ENCODE results near the gene MAN1B1.
A peak's percentile ranks its signal among the peaks of the same experiment; 100 is the strongest.

Gene MAN1B1

GRCh38 chr9:137086531-137087408, at the start of gene MAN1B1:
MAN1B1 (plus strand) TSS chr9:137086985; CDS start chr9:137087000, 15 bp downstream.
- Mint-ChIP-seq H3K27ac (peak within 1 kb of the TSS; percentile 98), H3K36me3 (no peaks in the 10 kb centered on the region), H3K27me3 (no peaks in the 10 kb centered on the region), H3K4me1 (ENCODE audit: low read depth) (peaks cover 37% of the 10 kb centered on the region), H3K9me3 (ENCODE audit: low read depth) (no peaks in the 10 kb centered on the region), H3K4me3 (peak within 1 kb of the TSS; percentile 95)

- Mint-ChIP-seq H3K9me3 (ENCODE audit: low read depth) (no peaks in the 10 kb centered on the region), H3K27me3 (no peaks in the 10 kb centered on the region), H3K4me3 (no peak overlapping the region), H3K27ac (no peak overlapping the region), H3K4me1 (ENCODE audit: low read depth) (peaks cover 19% of the 10 kb centered on the region), H3K36me3 (no peaks in the 10 kb centered on the region)
Observed at GRCh38 chr9:137037035-137037434, 49.8 kb upstream of the MAN1B1 start.

- H3K27ac Mint-ChIP-seq, result no peak overlapping the region
- H3K4me3 Mint-ChIP-seq, result no peak overlapping the region
- H3K27me3 Mint-ChIP-seq, result no peaks in the 10 kb centered on the region
- H3K36me3 Mint-ChIP-seq, result no peaks in the 10 kb centered on the region
- peaks cover 15% of the 10 kb centered on the region for H3K4me1 Mint-ChIP-seq (ENCODE audit: low read depth)
- H3K9me3 Mint-ChIP-seq (ENCODE audit: low read depth), result no peaks in the 10 kb centered on the region
Observed at GRCh38 chr9:137037483-137037882, 49.3 kb upstream of the MAN1B1 start.

- H3K36me3 Mint-ChIP-seq, result no peaks in the 10 kb centered on the region
- H3K4me3 Mint-ChIP-seq, result no peak overlapping the region
- H3K4me1 Mint-ChIP-seq (ENCODE audit: low read depth), result peaks cover 6% of the 10 kb centered on the region
- H3K27me3 Mint-ChIP-seq, result no peaks in the 10 kb centered on the region
- no peak overlapping the region for H3K27ac Mint-ChIP-seq
- no peaks in the 10 kb centered on the region for H3K9me3 Mint-ChIP-seq (ENCODE audit: low read depth)
Observed at GRCh38 chr9:137038916-137039315, 47.9 kb upstream of the MAN1B1 start.

- Mint-ChIP-seq H3K27ac (no peak overlapping the region), H3K27me3 (peaks cover under 1% of the 10 kb centered on the region), H3K36me3 (no peaks in the 10 kb centered on the region), H3K4me1 (ENCODE audit: low read depth) (peaks cover 6% of the 10 kb centered on the region), H3K9me3 (ENCODE audit: low read depth) (no peaks in the 10 kb centered on the region), H3K4me3 (no peak overlapping the region)
Observed at GRCh38 chr9:137039611-137040366, 47.0 kb upstream of the MAN1B1 start.

GRCh38 chr9:137040568-137040967, 46.2 kb upstream of the MAN1B1 start:
- H3K4me3 Mint-ChIP-seq, result no peak overlapping the region
- H3K36me3 Mint-ChIP-seq, result no peaks in the 10 kb centered on the region
- H3K9me3 Mint-ChIP-seq (ENCODE audit: low read depth), result no peaks in the 10 kb centered on the region
- peaks cover 8% of the 10 kb centered on the region for H3K4me1 Mint-ChIP-seq (ENCODE audit: low read depth)
- no peak overlapping the region for H3K27ac Mint-ChIP-seq
- H3K27me3 Mint-ChIP-seq, result peaks cover 2% of the 10 kb centered on the region

- Mint-ChIP-seq H3K36me3 (no peaks in the 10 kb centered on the region), H3K27me3 (peaks cover 2% of the 10 kb centered on the region), H3K9me3 (ENCODE audit: low read depth) (no peaks in the 10 kb centered on the region), H3K27ac (no peak overlapping the region), H3K4me1 (ENCODE audit: low read depth) (peaks cover 8% of the 10 kb centered on the region), H3K4me3 (no peak overlapping the region)
Observed at GRCh38 chr9:137041124-137041523, 45.7 kb upstream of the MAN1B1 start.

- peaks cover 11% of the 10 kb centered on the region for H3K4me1 Mint-ChIP-seq (ENCODE audit: low read depth)
- H3K9me3 Mint-ChIP-seq (ENCODE audit: low read depth), result no peaks in the 10 kb centered on the region
- H3K27ac Mint-ChIP-seq, result no peak overlapping the region
- no peak overlapping the region for H3K4me3 Mint-ChIP-seq
- H3K36me3 Mint-ChIP-seq, result no peaks in the 10 kb centered on the region
- peaks cover 2% of the 10 kb centered on the region for H3K27me3 Mint-ChIP-seq
Observed at GRCh38 chr9:137042751-137043727, 43.7 kb upstream of the MAN1B1 start.

GRCh38 chr9:137044037-137044436, 42.7 kb upstream of the MAN1B1 start:
- Mint-ChIP-seq H3K27ac (no peak overlapping the region), H3K4me3 (no peak overlapping the region), H3K36me3 (no peaks in the 10 kb centered on the region), H3K27me3 (peaks cover 2% of the 10 kb centered on the region), H3K4me1 (ENCODE audit: low read depth) (peaks cover 11% of the 10 kb centered on the region), H3K9me3 (ENCODE audit: low read depth) (no peaks in the 10 kb centered on the region)

GRCh38 chr9:137044502-137045177, 42.1 kb upstream of the MAN1B1 start:
- no peak overlapping the region for H3K27ac Mint-ChIP-seq

GRCh38 chr9:137045294-137046087, 41.3 kb upstream of the MAN1B1 start:
- H3K9me3 Mint-ChIP-seq (ENCODE audit: low read depth), result no peaks in the 10 kb centered on the region
- no peak overlapping the region for H3K27ac Mint-ChIP-seq
- no peaks in the 10 kb centered on the region for H3K36me3 Mint-ChIP-seq
- peaks cover 11% of the 10 kb centered on the region for H3K4me1 Mint-ChIP-seq (ENCODE audit: low read depth)
- peaks cover 5% of the 10 kb centered on the region for H3K27me3 Mint-ChIP-seq
- H3K4me3 Mint-ChIP-seq, result peak overlapping the region; percentile 70

More at GRCh38 chr9:137044502-137045177, 42.1 kb upstream of the MAN1B1 start:
- Mint-ChIP-seq H3K9me3 (ENCODE audit: low read depth) (no peaks in the 10 kb centered on the region), H3K4me1 (ENCODE audit: low read depth) (peaks cover 11% of the 10 kb centered on the region), H3K4me3 (peak overlapping the region; percentile 70), H3K36me3 (no peaks in the 10 kb centered on the region), H3K27me3 (peaks cover 2% of the 10 kb centered on the region)

GRCh38 chr9:137046088-137046787, 40.5 kb upstream of the MAN1B1 start, which contains the start of gene NPDC1:
NPDC1 (minus strand) TSS chr9:137046177; CDS start chr9:137045989, 188 bp downstream.
- Mint-ChIP-seq H3K9me3 (ENCODE audit: low read depth) (no peaks in the 10 kb centered on the region), H3K36me3 (no peaks in the 10 kb centered on the region), H3K4me3 (peak within 1 kb of the TSS; percentile 70), H3K4me1 (ENCODE audit: low read depth) (peaks cover 11% of the 10 kb centered on the region), H3K27ac (no peak within 1 kb of the TSS), H3K27me3 (peaks cover 5% of the 10 kb centered on the region)

All from activated naive CD8-positive, alpha-beta T cell (primary cell).